HG03342 (cell line): ENCODE results near the gene C6orf163.
A peak's percentile ranks its signal among the peaks of the same experiment; 100 is the strongest.
"Not testable (repeated sequence)": the region's sequence is repeated elsewhere in the genome, so short reads cannot be mapped to it uniquely, and the experiment has no call there.

Experiments
- ATAC-seq: cut with Tn5 transposase; IDR thresholded peaks from one replicate; pipeline ENCODE4 v1.9.1; 2021; ENCODE audit warnings: mild to moderate bottlenecking, moderate library complexity; ENCODE audit not compliant: unreplicated experiment

C6orf163 gene

GRCh38 chr6:87344731-87345130 lies at the start of gene C6orf163:
Gene C6orf163 (plus strand): TSS chr6:87344813. CDS start chr6:87345100, 287 bp downstream.
- ATAC-seq, result no peak

- ATAC-seq, result no peak
These were observed 47.5 kb upstream of the C6orf163 start for GRCh38 chr6:87297119-87297518.

- not testable (repeated sequence) for ATAC-seq
These were observed 43.3 kb upstream of the C6orf163 start for GRCh38 chr6:87301277-87301676.

GRCh38 chr6:87308970-87309369 lies 35.6 kb upstream of the C6orf163 start:
- ATAC-seq, result no peak

- no peak for ATAC-seq
These were observed 31.8 kb upstream of the C6orf163 start for GRCh38 chr6:87312860-87313259.

- no peak for ATAC-seq
These were observed 29.5 kb upstream of the C6orf163 start for GRCh38 chr6:87315071-87315470.

GRCh38 chr6:87319271-87319987 lies 25.2 kb upstream of the C6orf163 start:
- no peak for ATAC-seq

- ATAC-seq, result peak; percentile 100
These were observed 22.1 kb upstream of the C6orf163 start, which contains the start of gene SMIM8 for GRCh38 chr6:87322304-87323212. Gene SMIM8 (plus strand): TSS chr6:87322588. CDS start chr6:87337032, 14,444 bp downstream.

- ATAC-seq, result not testable (repeated sequence)
These were observed 20.7 kb upstream of the C6orf163 start for GRCh38 chr6:87323880-87324279.

GRCh38 chr6:87330961-87331360 lies 13.7 kb upstream of the C6orf163 start:
- ATAC-seq, result no peak

GRCh38 chr6:87333033-87333432 lies 11.6 kb upstream of the C6orf163 start:
- ATAC-seq, result no peak

- no peak for ATAC-seq
These were observed 10.9 kb upstream of the C6orf163 start for GRCh38 chr6:87333591-87334181.

GRCh38 chr6:87334683-87335082 lies 9.9 kb upstream of the C6orf163 start:
- no peak for ATAC-seq

- no peak for ATAC-seq
These were observed 8.2 kb upstream of the C6orf163 start for GRCh38 chr6:87336367-87336766.

- ATAC-seq, result no peak
These were observed 4.4 kb upstream of the C6orf163 start for GRCh38 chr6:87340230-87340629.

- ATAC-seq, result no peak
These were observed 3.5 kb upstream of the C6orf163 start for GRCh38 chr6:87341158-87341557.

GRCh38 chr6:87341899-87342298 lies 2.7 kb upstream of the C6orf163 start:
- ATAC-seq, result peak; percentile 96

- no peak for ATAC-seq
These were observed 1.8 kb upstream of the C6orf163 start for GRCh38 chr6:87342829-87343228.

- ATAC-seq, result no peak
These were observed 2.1 kb downstream of the C6orf163 start for GRCh38 chr6:87346700-87347099.

- no peak for ATAC-seq
These were observed 5.3 kb downstream of the C6orf163 start for GRCh38 chr6:87349896-87350295.

- ATAC-seq, result no peak
These were observed 5.9 kb downstream of the C6orf163 start for GRCh38 chr6:87350516-87350915.
